Sigmoid colon (tissue), 7 donors: ENCODE measurements around the gene S100A13. TPM values are rescaled to one million over a fixed set of nuclear protein-coding genes. Genes with fewer than 3 reads are reported as not detected.
A peak's percentile ranks its signal among the peaks of the same experiment; 100 is the strongest.
"Not testable (repeated sequence)": the region's sequence is repeated elsewhere in the genome, so short reads cannot be mapped to it uniquely, and the experiment has no call there.

ENCODE experiments used
- DNase-seq: peaks from one replicate; pipeline ENCODE4 v3.0.0-alpha.2; 2019
- H3K27ac ChIP-seq, 4 donors: fragments of 200-600 bp; sonication (generic); one replicate each; pipeline ENCODE4 v1.5.1; 2016 to 2019; ENCODE audit warnings: mild to moderate bottlenecking in 1 of 4
- H3K27me3 ChIP-seq, 3 donors: fragments of 200-600 bp; sonication (generic); one replicate each; pipeline ENCODE4 v1.5.1; 2019; ENCODE audit warnings: mild to moderate bottlenecking in 1 of 3
- H3K36me3 ChIP-seq, 4 donors: fragments of 200-600 bp; sonication (generic); one replicate each; pipeline ENCODE4 v1.5.1; 2016 to 2019
- H3K4me1 ChIP-seq, 4 donors: fragments of 200-600 bp; sonication (generic); one replicate each; pipeline ENCODE4 v1.5.1; 2017 to 2019
- H3K4me3 ChIP-seq, 4 donors: fragments of 200-600 bp; sonication (generic); one replicate each; pipeline ENCODE4 v1.5.1; 2017 to 2019; ENCODE audit warnings: mild to moderate bottlenecking in 2 of 4, moderate library complexity in 1 of 4
- H3K9me3 ChIP-seq, 4 donors: fragments of 200-600 bp in 3 of 4; sonication (generic) in 3 of 4; one replicate each; pipeline versions ENCODE4 v1.5.1 to v1.6.1; 2013 to 2019
- EP300 ChIP-seq, 4 donors: sonication (generic); formaldehyde crosslinking; IDR thresholded peaks; one replicate each; pipeline ENCODE4 v1.6.1; 2017; ENCODE audit warnings: antibody characterized with exemption in 4 of 4
- POLR2A ChIP-seq, 2 donors: fragments of 450-650 bp; IDR thresholded peaks; one replicate each; pipeline ENCODE4 v1.6.1; 2016; ENCODE audit warnings: antibody characterized with exemption in 2 of 2, mild to moderate bottlenecking in 2 of 2, moderate library complexity in 2 of 2
- POLR2AphosphoS5 ChIP-seq, 4 donors: sonication (generic); formaldehyde crosslinking; IDR thresholded peaks; one replicate each; pipeline ENCODE4 v1.6.1; 2017; ENCODE audit warnings: antibody characterized with exemption in 4 of 4
- WGBS, 2 donors: extraction: QIAGEN DNeasy Blood & Tissue Kit; methylation state at CpG; one replicate each; pipeline ENCODE4 v1.1.7; 2013; 5-methylcytosine and 5-hydroxymethylcytosine counted together
- intact Hi-C: fragments of 100-400 bp; cut with DNase I; formaldehyde crosslinking; loops from one replicate; pipeline ENCODE4 v1.15.1; 2023
- polyA plus RNA-seq, 3 donors: library from polyadenylated mRNA; stranded (reverse); fragments of 200-250 nt; gene quantifications; one replicate each; pipeline ENCODE4 v1.2.3, GENCODE V29; 2013
- total RNA-seq, 4 donors: library from RNA; depleted of rRNA; stranded (reverse); fragments of >200 nt; gene quantifications; one replicate each; pipeline ENCODE4 v1.1.0, GENCODE V29; 2016
- TF ChIP-seq, protein P1 (sequence below), 4 experiments: fragments of 450-650 bp in 3 of 4; fragments of 200-600 bp in 1 of 4; IDR thresholded peaks; one replicate each; pipeline ENCODE4 v1.5.1; 2016 to 2019; ENCODE audit warnings: antibody characterized with exemption in 4 of 4, mild to moderate bottlenecking in 3 of 4, moderate library complexity in 2 of 4
- donor health status: healthy with polysubstance abuse.
- donor health status: Bipolar disorder and iron deficiency.
- donor health status: healthy.

Gene S100A13
- total and polyA plus RNA-seq, 7 donors = 86.3 to 305 (median 276) TPM

DNA sequence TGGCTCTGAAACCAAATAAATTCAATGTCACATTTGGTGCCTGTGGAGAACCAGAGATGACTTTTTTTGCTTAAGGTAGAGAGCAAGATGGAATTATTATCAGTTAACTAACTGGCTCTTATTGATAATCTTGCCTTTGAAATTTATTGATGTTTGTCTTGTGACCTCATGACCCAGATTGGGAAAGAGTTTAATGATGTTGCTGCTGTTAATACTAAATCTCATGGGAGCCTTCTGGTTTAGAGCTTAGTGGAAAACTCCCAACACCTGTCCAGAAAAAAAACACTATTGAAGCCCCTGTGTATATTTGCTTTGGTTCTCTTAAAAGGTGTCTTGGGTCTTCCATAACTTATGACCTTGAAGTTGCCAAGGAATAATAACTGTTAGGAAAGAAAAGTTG, 16.5 kb upstream of the S100A13 start:
- Histone ChIP-seq H3K4me3 (no peak overlapping the region), H3K9me3 (no peaks in the 10 kb centered on the region), H3K4me1 (peaks cover 0 to 19% (median 9%) of the 10 kb centered on the region in 4 donors), H3K27ac (peak overlapping the region in 1 of 4 donors; percentile 34), H3K36me3 (peaks cover 34 to 83% (median 64%) of the 10 kb centered on the region in 4 donors), H3K27me3 (no peaks in the 10 kb centered on the region)
- TF ChIP-seq EP300 (IDR thresholded peaks at IDR 0.05) (no peak), POLR2AphosphoS5 (IDR thresholded peaks at IDR 0.05) (no peak), POLR2A (IDR thresholded peaks at IDR 0.05) (no peak)
- TF ChIP-seq, protein P1, sequence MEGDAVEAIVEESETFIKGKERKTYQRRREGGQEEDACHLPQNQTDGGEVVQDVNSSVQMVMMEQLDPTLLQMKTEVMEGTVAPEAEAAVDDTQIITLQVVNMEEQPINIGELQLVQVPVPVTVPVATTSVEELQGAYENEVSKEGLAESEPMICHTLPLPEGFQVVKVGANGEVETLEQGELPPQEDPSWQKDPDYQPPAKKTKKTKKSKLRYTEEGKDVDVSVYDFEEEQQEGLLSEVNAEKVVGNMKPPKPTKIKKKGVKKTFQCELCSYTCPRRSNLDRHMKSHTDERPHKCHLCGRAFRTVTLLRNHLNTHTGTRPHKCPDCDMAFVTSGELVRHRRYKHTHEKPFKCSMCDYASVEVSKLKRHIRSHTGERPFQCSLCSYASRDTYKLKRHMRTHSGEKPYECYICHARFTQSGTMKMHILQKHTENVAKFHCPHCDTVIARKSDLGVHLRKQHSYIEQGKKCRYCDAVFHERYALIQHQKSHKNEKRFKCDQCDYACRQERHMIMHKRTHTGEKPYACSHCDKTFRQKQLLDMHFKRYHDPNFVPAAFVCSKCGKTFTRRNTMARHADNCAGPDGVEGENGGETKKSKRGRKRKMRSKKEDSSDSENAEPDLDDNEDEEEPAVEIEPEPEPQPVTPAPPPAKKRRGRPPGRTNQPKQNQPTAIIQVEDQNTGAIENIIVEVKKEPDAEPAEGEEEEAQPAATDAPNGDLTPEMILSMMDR (IDR thresholded peaks at IDR 0.05) = no peak
- intact Hi-C loops = no loop called here
- DNase-seq = no peak

DNA sequence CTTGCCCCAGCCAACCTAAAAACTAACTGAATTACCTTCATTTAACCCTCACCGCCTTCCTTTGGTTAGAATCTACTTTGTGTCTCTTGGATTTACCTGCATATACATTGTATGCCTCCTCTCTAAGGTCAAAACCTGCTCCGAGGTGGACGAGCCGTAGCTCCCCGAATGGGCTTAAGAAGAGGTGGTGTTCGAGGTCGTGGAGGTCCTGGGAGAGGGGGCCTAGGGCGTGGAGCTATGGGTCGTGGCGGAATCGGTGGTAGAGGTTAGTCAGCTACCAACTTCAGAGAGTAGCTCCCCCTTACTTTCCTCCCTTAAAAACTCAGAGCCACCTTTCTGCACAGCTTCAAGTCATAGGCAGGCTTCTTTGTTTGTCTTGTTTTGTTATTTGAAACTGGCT, 15.8 kb upstream of the S100A13 start:
- Histone ChIP-seq H3K27ac (no peak overlapping the region), H3K27me3 (no peaks in the 10 kb centered on the region), H3K4me1 (peaks cover 0 to 19% (median 9%) of the 10 kb centered on the region in 4 donors), H3K9me3 (no peaks in the 10 kb centered on the region), H3K4me3 (no peak overlapping the region), H3K36me3 (peaks cover 39 to 91% (median 66%) of the 10 kb centered on the region in 4 donors)
- DNase-seq = no peak
- 93 to 95% methylated on average over 11 of the region's 11 CpGs for WGBS, 2 donors
- TF ChIP-seq, protein P1 (IDR thresholded peaks at IDR 0.05) = no peak
- no peak for TF ChIP-seq POLR2A (IDR thresholded peaks at IDR 0.05)
- no peak for TF ChIP-seq POLR2AphosphoS5 (IDR thresholded peaks at IDR 0.05)
- TF ChIP-seq EP300 (IDR thresholded peaks at IDR 0.05) = no peak
- intact Hi-C loops = no loop called here

GRCh38 chr1:153642161-153642560, 14.9 kb upstream of the S100A13 start:
- no peaks in the 10 kb centered on the region for H3K9me3 ChIP-seq
- peaks cover 44 to 100% (median 72%) of the 10 kb centered on the region in 4 donors for H3K36me3 ChIP-seq
- no peaks in the 10 kb centered on the region for H3K27me3 ChIP-seq
- peaks cover 0 to 27% (median 14%) of the 10 kb centered on the region in 4 donors for H3K4me1 ChIP-seq
- intact Hi-C loops = no loop called here
- 90 to 91% methylated on average over 11 of the region's 11 CpGs for WGBS, 2 donors
- DNase-seq = no peak
- TF ChIP-seq, protein P1 (IDR thresholded peaks at IDR 0.05) = no peak
- no peak overlapping the region for H3K4me3 ChIP-seq
- no peak overlapping the region for H3K27ac ChIP-seq

DNA sequence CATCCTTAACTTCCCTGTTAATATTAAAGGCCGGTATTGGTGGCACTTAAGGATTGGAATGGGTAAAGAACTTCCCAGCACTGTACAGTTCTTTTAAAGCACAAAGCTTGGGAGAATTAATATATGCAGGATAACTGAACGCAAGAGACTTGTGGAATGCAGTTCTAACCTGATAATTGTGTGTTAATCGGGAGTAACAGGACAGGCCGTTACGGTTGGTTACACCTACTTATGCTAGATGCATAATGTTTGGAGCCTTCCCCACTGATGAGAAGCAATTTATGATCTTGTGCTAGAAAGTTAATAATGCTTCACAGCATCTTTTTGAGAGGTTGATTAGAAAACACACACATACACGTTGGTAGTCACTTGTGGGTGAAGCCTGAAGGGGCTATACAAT, 13.6 kb upstream of the S100A13 start:
- H3K36me3 ChIP-seq = peaks cover 50 to 100% (median 74%) of the 10 kb centered on the region in 4 donors
- no peaks in the 10 kb centered on the region for H3K9me3 ChIP-seq
- H3K27me3 ChIP-seq = no peaks in the 10 kb centered on the region
- no peak for DNase-seq
- H3K27ac ChIP-seq = no peak overlapping the region
- TF ChIP-seq POLR2A (IDR thresholded peaks at IDR 0.05) (no peak), POLR2AphosphoS5 (IDR thresholded peaks at IDR 0.05) (no peak), EP300 (IDR thresholded peaks at IDR 0.05) (no peak)
- TF ChIP-seq, protein P1 (IDR thresholded peaks at IDR 0.05) = no peak
- intact Hi-C loops = no loop called here
- H3K4me3 ChIP-seq = no peak overlapping the region
- WGBS, 2 donors = 75 to 79% methylated on average over 6 of the region's 6 CpGs
- peaks cover 0 to 40% (median 22%) of the 10 kb centered on the region in 4 donors for H3K4me1 ChIP-seq

GRCh38 chr1:153640213-153640612, 12.9 kb upstream of the S100A13 start:
- Histone ChIP-seq H3K36me3 (peaks cover 44 to 95% (median 68%) of the 10 kb centered on the region in 4 donors), H3K4me1 (peaks cover 0 to 46% (median 29%) of the 10 kb centered on the region in 4 donors)
- DNase-seq, H3K27me3 ChIP-seq, intact Hi-C loops, H3K4me3 ChIP-seq, H3K9me3 ChIP-seq, H3K27ac ChIP-seq: not testable (repeated sequence)
- WGBS, 2 donors = 97% methylated on average over 5 of the region's 5 CpGs
